Activated T-cell treated with anti-CD3 and anti-CD28 coated beads, Interleukin-2, amount 50 U/mL, for 4 hours (primary cell): ENCODE data around the gene IFIH1. TPM values are rescaled to one million over a fixed set of nuclear protein-coding genes. Genes with fewer than 3 reads are reported as not detected.

Source experiments
- ATAC-seq, 2 donors: fragments of 200-7000 bp; cut with Tn5 transposase; one replicate each; pipeline ENCODE4 v1.10.0; 2021
- DNase-seq: peaks from one replicate; pipeline ENCODE4 v3.0.0-alpha.2; 2020
- H3K27me3 Mint-ChIP-seq: one replicate; pipeline ENCODE4 v1.8.0; 2021; ENCODE audit warnings: low read depth, mixed read lengths
- H3K36me3 Mint-ChIP-seq: one replicate; pipeline ENCODE4 v1.8.0; 2022; ENCODE audit warnings: mixed read lengths; ENCODE audit not compliant: insufficient read depth
- H3K4me1 Mint-ChIP-seq: one replicate; pipeline ENCODE4 v1.8.0; 2021; ENCODE audit warnings: low read depth, mixed read lengths
- H3K4me3 Mint-ChIP-seq: one replicate; pipeline ENCODE4 v1.8.0; 2021; ENCODE audit warnings: mild to moderate bottlenecking, moderate library complexity, mixed read lengths
- H3K9me3 Mint-ChIP-seq: one replicate; pipeline ENCODE4 v1.8.0; 2021; ENCODE audit warnings: mixed read lengths
- total RNA-seq, 3 donors: library from RNA; stranded (reverse); gene quantifications; one replicate each; pipeline ENCODE4 v1.2.1, GENCODE V29; 2021

Gene IFIH1
- total RNA-seq, 3 donors from 2014 or later = 12.8 to 17.2 (median 12.8) TPM

- Mint-ChIP-seq H3K4me3 (no peak overlapping the region), H3K27me3 (peaks cover 12% of the 10 kb centered on the region), H3K9me3 (no peaks in the 10 kb centered on the region), H3K36me3 (no peaks in the 10 kb centered on the region), H3K4me1 (no peaks in the 10 kb centered on the region)
- ATAC-seq (no peak), DNase-seq (no peak)
Measured at GRCh38 chr2:162232671-162233070, 85.8 kb downstream of the IFIH1 start.

GRCh38 chr2:162232027-162232426 is 86.5 kb downstream of the IFIH1 start:
- ATAC-seq (no peak), DNase-seq (no peak)
- Mint-ChIP-seq H3K9me3 (no peaks in the 10 kb centered on the region), H3K27me3 (peaks cover 7% of the 10 kb centered on the region), H3K4me1 (no peaks in the 10 kb centered on the region), H3K36me3 (no peaks in the 10 kb centered on the region), H3K4me3 (no peak overlapping the region)

- Mint-ChIP-seq H3K4me3 (no peak overlapping the region), H3K27me3 (peaks cover 4% of the 10 kb centered on the region)
- ATAC-seq = no peak
Measured at GRCh38 chr2:162230761-162231160, 87.7 kb downstream of the IFIH1 start.

GRCh38 chr2:162226836-162227235 is 91.6 kb downstream of the IFIH1 start:
- Mint-ChIP-seq H3K4me3 (no peak overlapping the region), H3K9me3 (no peaks in the 10 kb centered on the region), H3K27me3 (peaks cover 9% of the 10 kb centered on the region), H3K4me1 (no peaks in the 10 kb centered on the region), H3K36me3 (no peaks in the 10 kb centered on the region)
- no peak for DNase-seq
- ATAC-seq = no peak

More at GRCh38 chr2:162230761-162231160, 87.7 kb downstream of the IFIH1 start:
- Mint-ChIP-seq H3K36me3 (no peaks in the 10 kb centered on the region), H3K4me1 (no peaks in the 10 kb centered on the region), H3K9me3 (no peaks in the 10 kb centered on the region)
- DNase-seq = no peak

GRCh38 chr2:162221064-162221463 is 97.4 kb downstream of the IFIH1 start:
- Mint-ChIP-seq H3K4me3 (no peak overlapping the region), H3K9me3 (no peaks in the 10 kb centered on the region), H3K27me3 (peaks cover 30% of the 10 kb centered on the region), H3K4me1 (no peaks in the 10 kb centered on the region), H3K36me3 (no peaks in the 10 kb centered on the region)
- peak; percentile 52 for DNase-seq
- peak; percentile 35 to 55 for ATAC-seq

GRCh38 chr2:162220368-162220767 is 98.1 kb downstream of the IFIH1 start:
- H3K36me3 Mint-ChIP-seq = no peaks in the 10 kb centered on the region
- no peaks in the 10 kb centered on the region for H3K9me3 Mint-ChIP-seq
- ATAC-seq = no peak
- no peak for DNase-seq
- no peaks in the 10 kb centered on the region for H3K4me1 Mint-ChIP-seq
- H3K4me3 Mint-ChIP-seq = no peak overlapping the region
- H3K27me3 Mint-ChIP-seq = peaks cover 31% of the 10 kb centered on the region

- H3K9me3 Mint-ChIP-seq = no peaks in the 10 kb centered on the region
- DNase-seq (no peak), ATAC-seq (no peak)
- H3K4me3 Mint-ChIP-seq = no peak overlapping the region
- H3K27me3 Mint-ChIP-seq = peaks cover 31% of the 10 kb centered on the region
- no peaks in the 10 kb centered on the region for H3K4me1 Mint-ChIP-seq
- no peaks in the 10 kb centered on the region for H3K36me3 Mint-ChIP-seq
Measured at GRCh38 chr2:162219426-162219825, 99.1 kb downstream of the IFIH1 start.

GRCh38 chr2:162217598-162217997 is 100.9 kb downstream of the IFIH1 start:
- DNase-seq = no peak
- H3K9me3 Mint-ChIP-seq = no peaks in the 10 kb centered on the region
- H3K36me3 Mint-ChIP-seq = no peaks in the 10 kb centered on the region
- no peaks in the 10 kb centered on the region for H3K4me1 Mint-ChIP-seq
- peaks cover 30% of the 10 kb centered on the region for H3K27me3 Mint-ChIP-seq
- H3K4me3 Mint-ChIP-seq = no peak overlapping the region
- ATAC-seq = no peak

Other genes starting within 250 kb of the IFIH1 start
- gene DPP4, start 244.5 kb downstream of the IFIH1 start, total RNA-seq = 10 to 100 TPM in 2 of 3 donors, 1 to 10 TPM in 1; 8.6 to 15.6 (median 15.3) TPM
- not detected for gene GCG, start 166.4 kb downstream of the IFIH1 start, total RNA-seq
- gene FAP, start 75.2 kb downstream of the IFIH1 start, total RNA-seq = not detected
- gene GCA, start 25.4 kb upstream of the IFIH1 start, total RNA-seq = 10 to 100 TPM; 11.1 to 13.0 (median 11.8) TPM